ENCODE data around the gene SELENOF. TPM values are rescaled to one million over a fixed set of nuclear protein-coding genes. Genes with fewer than 3 reads are reported as not detected.
"Not testable (repeated sequence)": the region's sequence is repeated elsewhere in the genome, so short reads cannot be mapped to it uniquely, and the experiment has no call there.

SELENOF gene
- total and polyA plus RNA-seq, 5 experiments from 2014 or later, result 157 to 369 (median 289) TPM

DNA sequence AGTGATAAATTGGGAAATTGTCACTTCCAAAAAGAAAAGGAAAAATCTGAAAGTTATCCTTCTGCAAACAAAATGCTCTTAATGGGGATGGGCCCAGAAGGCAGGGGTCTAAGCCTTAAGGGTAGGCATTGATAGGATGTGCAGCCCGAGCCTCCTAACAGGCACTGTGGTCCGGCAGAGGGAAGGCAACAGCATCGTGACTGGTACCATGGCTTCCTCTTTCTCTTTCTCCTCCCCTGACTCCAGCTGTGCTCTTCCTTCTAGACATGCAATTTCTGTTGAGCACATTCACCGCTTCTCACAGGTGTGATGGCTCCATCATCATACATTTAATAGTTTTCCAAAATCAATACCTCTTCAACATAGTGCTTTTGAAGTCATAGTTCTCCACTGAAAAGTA lies 91.5 kb downstream of the SELENOF start:
- Mint-ChIP-seq H3K36me3 (no peaks in the 10 kb centered on the region), H3K4me3 (no peak overlapping the region), H3K27me3 (peaks cover 0 to 10% (median 5%) of the 10 kb centered on the region in 5 donors), H3K9me3 (peaks cover 0 to 4% (median 0%) of the 10 kb centered on the region in 9 donors), H3K4me1 (peaks cover 0 to 4% (median 0%) of the 10 kb centered on the region in 4 donors), H3K27ac (no peak overlapping the region)
- POLR2A ChIA-PET, result no interaction called here
- DNase-seq, result no peak
- no peak for ATAC-seq

GRCh38 chr1:86821956-86822355 lies 92.0 kb downstream of the SELENOF start:
- no peak overlapping the region for H3K27ac Mint-ChIP-seq

DNA sequence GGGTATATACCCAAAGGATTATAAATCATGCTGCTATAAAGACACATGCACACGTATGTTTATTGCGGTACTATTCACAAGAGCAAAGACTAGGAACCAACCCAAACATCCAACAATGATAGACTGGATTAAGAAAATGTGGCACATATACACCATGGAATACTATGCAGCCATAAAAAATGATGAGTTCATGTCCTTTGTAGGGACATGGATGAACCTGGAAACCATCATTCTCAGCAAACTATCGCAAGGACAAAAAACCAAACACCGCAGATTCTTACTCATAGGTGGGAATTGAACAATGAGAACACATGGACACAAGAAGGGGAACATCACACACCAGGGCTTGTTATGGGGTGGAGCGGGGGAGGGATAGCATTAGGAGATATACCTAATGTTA lies 94.0 kb downstream of the SELENOF start:
- H3K4me3 Mint-ChIP-seq, H3K27ac Mint-ChIP-seq, DNase-seq, ATAC-seq, POLR2A ChIA-PET, H3K4me1 Mint-ChIP-seq, H3K36me3 Mint-ChIP-seq, H3K9me3 Mint-ChIP-seq: not testable (repeated sequence)
- H3K27me3 Mint-ChIP-seq, result peaks cover 0 to 10% (median 5%) of the 10 kb centered on the region in 5 donors

More at GRCh38 chr1:86821956-86822355, 92.0 kb downstream of the SELENOF start:
- no peak for ATAC-seq
- POLR2A ChIA-PET, result no interaction called here
- peaks cover 0 to 10% (median 5%) of the 10 kb centered on the region in 5 donors for H3K27me3 Mint-ChIP-seq
- no peak overlapping the region for H3K4me3 Mint-ChIP-seq
- peaks cover 0 to 4% (median under 1%) of the 10 kb centered on the region in 4 donors for H3K4me1 Mint-ChIP-seq
- no peak for DNase-seq
- no peaks in the 10 kb centered on the region for H3K36me3 Mint-ChIP-seq
- H3K9me3 Mint-ChIP-seq, result peaks cover 0 to 4% (median 0%) of the 10 kb centered on the region in 9 donors

GRCh38 chr1:86817246-86817826 lies 96.6 kb downstream of the SELENOF start:
- H3K4me1 Mint-ChIP-seq, H3K4me3 Mint-ChIP-seq, H3K9me3 Mint-ChIP-seq, H3K36me3 Mint-ChIP-seq, ATAC-seq, DNase-seq, POLR2A ChIA-PET, H3K27ac Mint-ChIP-seq: not testable (repeated sequence)
- peaks cover 0 to 15% (median 3%) of the 10 kb centered on the region in 5 donors for H3K27me3 Mint-ChIP-seq

DNA sequence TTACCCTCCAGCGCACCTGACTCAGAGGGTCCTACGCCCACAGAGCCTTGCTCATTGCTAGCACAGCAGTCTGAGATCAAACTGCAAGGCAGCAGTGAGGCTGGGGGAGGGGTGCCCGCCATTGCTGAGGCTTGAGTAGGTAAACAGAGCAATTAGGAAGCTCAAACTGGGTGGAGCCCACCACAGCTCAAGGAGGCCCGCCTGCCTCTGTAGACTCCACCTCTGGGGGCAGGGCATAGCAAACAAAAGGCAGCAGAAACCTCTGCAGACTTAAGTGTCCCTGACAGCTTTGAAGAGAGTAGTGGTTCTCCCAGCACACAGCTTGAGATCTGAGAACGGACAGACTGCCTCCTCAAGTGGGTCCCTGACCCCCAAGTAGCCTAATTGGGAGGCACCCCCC lies 99.8 kb downstream of the SELENOF start:
- not testable (repeated sequence) for H3K4me3 Mint-ChIP-seq

More for the DNA sequence above, 99.8 kb downstream of the SELENOF start:
- H3K27ac Mint-ChIP-seq, POLR2A ChIA-PET, ATAC-seq, DNase-seq, H3K36me3 Mint-ChIP-seq, H3K4me1 Mint-ChIP-seq, H3K27me3 Mint-ChIP-seq, H3K9me3 Mint-ChIP-seq: not testable (repeated sequence)

Other genes starting within 250 kb of the SELENOF start
- 10 to 100 TPM; 46.1 to 50.0 TPM for gene SH3GLB1, start 209.6 kb downstream of the SELENOF start, total RNA-seq
- gene SH3GLB1, start 209.6 kb downstream of the SELENOF start, polyA plus RNA-seq, result 10 to 100 TPM; 21.5 to 29.8 (median 26.3) TPM
- gene HS2ST1, start 509 bp upstream of the SELENOF start, total RNA-seq, result 10 to 100 TPM; 13.4 to 14.4 TPM
- gene HS2ST1, start 509 bp upstream of the SELENOF start, polyA plus RNA-seq, result 10 to 100 TPM in 1 of 3 donors, 1 to 10 TPM in 2; 7.1 to 10.6 (median 8.3) TPM